Small intestine (tissue), 7 donors: ENCODE measurements around the gene ARHGEF2. TPM values are rescaled to one million over a fixed set of nuclear protein-coding genes. Genes with fewer than 3 reads are reported as not detected.

Source experiments
- DNase-seq, 2 donors: peaks; one replicate each; pipeline versions ENCODE4 v3.0.0 to v3.0.0-alpha.2; 2013
- FAIRE-seq: peaks from 2 replicates; lab custom pipeline; 2012; peaks lifted over from hg19 to GRCh38; lab: Jason Lieb, UNC
- H3K27ac ChIP-seq, 3 donors: one replicate each; pipeline ENCODE4 v1.5.1; 2013; ENCODE audit warnings: low read length in 2 of 3, mild to moderate bottlenecking in 2 of 3, control low read depth in 1 of 3, inconsistent platforms in 1 of 3, low read depth in 1 of 3, moderate library complexity in 1 of 3
- H3K27me3 ChIP-seq, 3 donors: one replicate each; pipeline ENCODE4 v1.6.1; 2013; ENCODE audit warnings: low read length in 3 of 3, inconsistent platforms in 1 of 3; ENCODE audit not compliant: control insufficient read depth in 3 of 3, insufficient read depth in 3 of 3
- H3K36me3 ChIP-seq, 3 donors: one replicate each; pipeline ENCODE4 v1.6.1; 2013; ENCODE audit warnings: low read length in 3 of 3, inconsistent platforms in 1 of 3, low read depth in 1 of 3, mild to moderate bottlenecking in 1 of 3, moderate library complexity in 1 of 3; ENCODE audit not compliant: control insufficient read depth in 3 of 3, insufficient read depth in 2 of 3
- H3K4me1 ChIP-seq, 3 donors: one replicate each; pipeline ENCODE4 v1.6.1; 2013; ENCODE audit warnings: low read length in 2 of 3, inconsistent platforms in 1 of 3, low read depth in 1 of 3, mild to moderate bottlenecking in 1 of 3, moderate library complexity in 1 of 3; ENCODE audit not compliant: control insufficient read depth in 3 of 3, insufficient read depth in 2 of 3
- H3K4me3 ChIP-seq, 3 donors: one replicate each; pipeline ENCODE4 v1.5.1; 2013; ENCODE audit warnings: low read length in 3 of 3, control low read depth in 1 of 3, inconsistent platforms in 1 of 3, low read depth in 1 of 3, mild to moderate bottlenecking in 1 of 3, moderate library complexity in 1 of 3
- H3K9me3 ChIP-seq, 2 donors: one replicate each; pipeline ENCODE4 v1.6.1; 2013; ENCODE audit warnings: low read depth in 1 of 2, low read length in 1 of 2; ENCODE audit not compliant: control insufficient read depth in 2 of 2, insufficient read depth in 1 of 2
- WGBS, 3 donors: extraction: QIAGEN DNeasy Blood & Tissue Kit; methylation state at CpG; one replicate each; pipeline ENCODE4 v1.1.7; 2013; 5-methylcytosine and 5-hydroxymethylcytosine counted together
- polyA plus RNA-seq, 4 donors: library from polyadenylated mRNA; stranded (reverse) in 3 of 4; unstranded in 1 of 4; fragments of 200-250 nt in 3 of 4; fragments of 120-200 nt in 1 of 4; gene quantifications; one replicate each; pipeline versions ENCODE4 v1.2.1 to v1.2.3, GENCODE V29; 2013
- donor health status: healthy with polysubstance abuse.
- donor health status: control.
- donor health status: control.
- donor health status: Bipolar disorder and iron deficiency.
- donor health status: healthy.

The ARHGEF2 gene
- polyA plus RNA-seq, 4 donors, result 14.6 to 61.6 (median 38.2) TPM

- no peaks in the 10 kb centered on the region for H3K27me3 ChIP-seq
- H3K27ac ChIP-seq, result peak overlapping the region in 2 of 3 donors; percentile 39 to 80
- no peak for DNase-seq
- no peak overlapping the region for H3K4me3 ChIP-seq
- no peak for FAIRE-seq
- H3K9me3 ChIP-seq, result no peaks in the 10 kb centered on the region
- H3K4me1 ChIP-seq, result peaks cover 0 to 16% (median 4%) of the 10 kb centered on the region in 3 donors
- H3K36me3 ChIP-seq, result peaks cover 0 to 2% (median 0%) of the 10 kb centered on the region in 3 donors
- WGBS, 3 donors, result 20 to 47% (median 39%) methylated on average over 4 of the region's 4 CpGs
These were observed 23.4 kb upstream of the ARHGEF2 start for GRCh38 chr1:156001662-156002171.

GRCh38 chr1:156001021-156001661, 22.8 kb upstream of the ARHGEF2 start:
- FAIRE-seq, result no peak
- H3K36me3 ChIP-seq, result no peaks in the 10 kb centered on the region
- DNase-seq, result no peak
- no peak overlapping the region for H3K4me3 ChIP-seq
- no peaks in the 10 kb centered on the region for H3K9me3 ChIP-seq
- no peaks in the 10 kb centered on the region for H3K27me3 ChIP-seq
- H3K4me1 ChIP-seq, result peaks cover 0 to 16% (median 4%) of the 10 kb centered on the region in 3 donors
- 30 to 64% (median 50%) methylated on average over 10 of the region's 10 CpGs for WGBS, 3 donors
- H3K27ac ChIP-seq, result peak overlapping the region in 2 of 3 donors; percentile 15 to 39

DNA sequence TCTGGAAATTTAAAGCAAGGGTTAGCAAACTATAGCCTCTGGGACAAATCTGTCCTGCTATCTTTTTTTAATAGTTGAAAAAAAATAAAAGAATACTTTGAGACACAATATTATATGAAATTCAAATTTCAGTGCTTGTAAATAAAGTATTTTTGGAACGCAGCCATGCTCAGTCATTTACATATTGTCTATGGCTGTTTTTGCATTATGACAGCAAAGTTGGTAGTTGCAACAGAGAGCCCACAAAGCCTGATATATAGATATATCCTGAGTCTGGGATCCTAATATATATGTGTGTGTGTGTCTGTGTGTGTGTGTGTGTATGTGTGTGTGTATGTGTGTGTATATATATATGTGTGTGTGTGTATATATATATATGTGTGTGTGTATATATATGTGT, 21.6 kb upstream of the ARHGEF2 start:
- DNase-seq, result no peak
- H3K27ac ChIP-seq, result no peak overlapping the region
- no peaks in the 10 kb centered on the region for H3K9me3 ChIP-seq
- no peak for FAIRE-seq
- no peaks in the 10 kb centered on the region for H3K27me3 ChIP-seq
- 78 to 89% (median 87%) methylated on average over 1 of the region's 1 CpG for whole genome bisulfite sequencing, 3 donors
- H3K4me3 ChIP-seq, result no peak overlapping the region
- H3K4me1 ChIP-seq, result peaks cover 0 to 16% (median 4%) of the 10 kb centered on the region in 3 donors
- H3K36me3 ChIP-seq, result no peaks in the 10 kb centered on the region

GRCh38 chr1:155996166-155996565, 17.8 kb upstream of the ARHGEF2 start:
- no peaks in the 10 kb centered on the region for H3K27me3 ChIP-seq
- peaks cover 0 to 5% (median 0%) of the 10 kb centered on the region in 3 donors for H3K4me1 ChIP-seq
- 51 to 70% (median 55%) methylated on average over 2 of the region's 2 CpGs for WGBS, 3 donors
- H3K36me3 ChIP-seq, result no peaks in the 10 kb centered on the region
- FAIRE-seq (no peak), DNase-seq (no peak)
- H3K4me3 ChIP-seq, result no peak overlapping the region
- H3K27ac ChIP-seq, result no peak overlapping the region
- no peaks in the 10 kb centered on the region for H3K9me3 ChIP-seq

DNA sequence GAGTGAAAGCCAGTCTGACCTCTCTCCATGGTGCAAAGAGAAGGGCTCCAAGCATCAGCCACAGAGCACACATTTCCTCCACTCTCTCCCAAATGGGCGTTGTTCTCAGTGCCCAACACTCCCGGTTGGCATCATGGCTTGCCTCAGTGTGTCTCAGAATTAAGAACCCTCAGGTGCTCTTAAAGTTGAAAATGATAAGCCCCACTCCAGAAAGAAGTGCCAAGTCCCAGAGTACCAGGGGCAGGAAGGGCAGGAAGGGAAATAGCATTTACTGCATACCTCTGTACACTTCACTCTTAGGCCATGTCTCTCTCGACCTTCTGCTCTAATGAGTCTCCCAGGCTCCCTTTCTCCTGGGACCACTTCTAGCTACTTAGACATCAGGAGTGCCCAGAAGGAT, 15.2 kb upstream of the ARHGEF2 start:
- Histone ChIP-seq H3K9me3 (no peaks in the 10 kb centered on the region), H3K4me3 (no peak overlapping the region), H3K27ac (no peak overlapping the region), H3K36me3 (no peaks in the 10 kb centered on the region), H3K4me1 (peaks cover 0 to 13% (median 0%) of the 10 kb centered on the region in 3 donors), H3K27me3 (no peaks in the 10 kb centered on the region)
- 83 to 88% (median 85%) methylated on average over 3 of the region's 3 CpGs for WGBS, 3 donors
- DNase-seq (no peak), FAIRE-seq (no peak)

DNA sequence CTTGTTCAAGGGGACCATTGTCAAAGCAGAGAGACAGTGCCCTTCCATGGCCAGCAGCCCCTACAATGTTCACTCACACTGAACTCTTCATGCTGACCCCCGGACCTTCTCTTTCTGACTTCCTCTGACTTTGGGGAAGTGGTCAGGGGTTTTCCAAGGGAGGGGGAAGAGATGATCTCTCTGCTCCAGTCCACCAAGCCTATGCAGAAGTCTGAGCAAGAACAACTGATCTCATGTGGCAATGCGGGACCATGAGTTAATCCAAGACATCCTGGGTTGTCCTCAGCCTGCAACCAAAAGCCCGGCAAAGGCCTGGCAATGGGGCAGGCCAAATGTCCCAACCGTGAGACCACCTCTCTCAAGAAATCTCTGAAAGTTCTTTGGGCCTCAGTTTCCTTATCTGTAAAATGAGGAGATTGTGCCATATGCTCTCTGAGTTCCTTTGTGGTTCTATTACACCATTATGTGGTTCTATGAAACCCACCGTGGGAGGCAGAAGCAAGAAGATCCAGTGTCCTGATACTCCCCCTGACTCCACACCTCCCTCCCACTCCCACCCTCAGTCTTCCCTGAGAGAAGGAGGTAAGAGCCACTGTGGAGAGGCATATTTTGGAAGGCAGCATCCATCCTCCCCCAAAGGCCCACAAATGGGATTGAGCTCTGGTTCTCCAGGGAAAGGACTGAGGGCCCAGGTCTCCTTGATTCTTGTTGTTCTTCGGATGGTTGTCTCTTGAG, 11.8 kb upstream of the ARHGEF2 start:
- no peaks in the 10 kb centered on the region for H3K9me3 ChIP-seq
- no peaks in the 10 kb centered on the region for H3K27me3 ChIP-seq
- no peak overlapping the region for H3K4me3 ChIP-seq
- no peak overlapping the region for H3K27ac ChIP-seq
- 80 to 93% (median 82%) methylated on average over 6 of the region's 6 CpGs for WGBS, 3 donors
- H3K36me3 ChIP-seq, result no peaks in the 10 kb centered on the region
- DNase-seq (no peak), FAIRE-seq (no peak)
- H3K4me1 ChIP-seq, result peaks cover 0 to 13% (median 0%) of the 10 kb centered on the region in 3 donors

DNA sequence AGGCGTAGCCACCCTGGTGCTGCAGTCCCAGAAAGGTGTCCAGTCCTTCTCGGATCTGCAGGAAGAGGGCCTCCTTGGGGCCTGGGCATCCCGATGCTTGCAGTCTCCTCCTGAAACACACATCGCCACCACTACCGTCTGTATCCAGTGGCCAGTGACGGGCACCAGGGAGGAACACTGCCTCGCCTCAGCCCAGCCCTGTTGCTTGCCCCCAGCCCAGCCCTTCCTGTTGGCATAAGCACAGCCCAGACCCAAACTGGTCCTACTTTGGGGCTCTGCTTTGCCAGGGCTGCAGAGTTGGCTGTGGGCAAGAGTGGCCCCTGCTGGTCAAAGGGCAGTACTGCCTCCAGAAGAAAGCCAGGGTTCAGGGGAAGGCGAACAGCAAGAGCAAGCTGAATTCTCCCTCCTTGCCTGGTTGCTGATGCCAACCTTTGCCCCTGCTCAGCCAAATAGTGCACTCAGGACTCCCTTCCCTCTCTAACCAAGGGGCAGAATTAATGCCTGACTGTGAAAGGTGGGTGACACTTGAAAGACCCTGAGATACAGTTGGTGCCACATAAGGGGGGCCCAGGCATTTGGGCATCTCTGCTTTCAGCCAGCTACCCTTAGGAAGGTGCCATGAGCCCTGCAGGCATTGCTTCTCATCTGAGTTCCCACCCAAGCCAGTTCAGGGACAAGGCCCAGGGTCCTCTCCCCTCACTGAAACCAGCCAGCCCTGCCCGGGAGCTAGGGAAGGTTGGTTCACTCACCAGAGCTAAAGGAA, 11.1 kb upstream of the ARHGEF2 start:
- Histone ChIP-seq H3K4me1 (peaks cover 0 to 10% (median 0%) of the 10 kb centered on the region in 3 donors), H3K4me3 (peak overlapping the region in 1 of 3 donors; percentile 7), H3K9me3 (no peaks in the 10 kb centered on the region), H3K27ac (peak overlapping the region in 1 of 3 donors; percentile 19), H3K36me3 (no peaks in the 10 kb centered on the region), H3K27me3 (no peaks in the 10 kb centered on the region)
- FAIRE-seq (no peak), DNase-seq (peak; percentile 77)
- 23 to 36% (median 35%) methylated on average over 8 to 9 of the region's 9 CpGs for WGBS, 3 donors
